Measurements from ENCODE around the gene ZC3H4. TPM values are rescaled to one million over a fixed set of nuclear protein-coding genes. Genes with fewer than 3 reads are reported as not detected.
"Not testable (repeated sequence)": the region's sequence is repeated elsewhere in the genome, so short reads cannot be mapped to it uniquely, and the experiment has no call there.

ZC3H4 gene
- polyA plus RNA-seq, 1 donor = 27.4 TPM

- no peak for DNase-seq
- Histone ChIP-seq H3K4me1 (ENCODE audit: control insufficient read depth, insufficient read depth, low read length) (peaks cover 2% of the 10 kb centered on the region), H3K9me3 (ENCODE audit: control insufficient read depth, low read depth, low read length) (no peaks in the 10 kb centered on the region), H3K36me3 (ENCODE audit: control insufficient read depth, insufficient read depth, low read length) (peaks cover 85% of the 10 kb centered on the region), H3K27me3 (ENCODE audit: control insufficient read depth, insufficient read depth, low read length) (no peaks in the 10 kb centered on the region), H3K27ac (ENCODE audit: low read length) (no peak overlapping the region), H3K4me3 (ENCODE audit: low read length) (no peak overlapping the region)
- WGBS (ENCODE audit: insufficient coverage, low lambda C conversion rate) = no CpG with 5 or more reads among the region's 6 CpGs
These were observed 32.5 kb downstream of the ZC3H4 start for GRCh38 chr19:47081095-47081494.

- H3K9me3 ChIP-seq (ENCODE audit: control insufficient read depth, low read depth, low read length); H3K4me3 ChIP-seq (ENCODE audit: low read length); H3K27me3 ChIP-seq (ENCODE audit: control insufficient read depth, insufficient read depth, low read length); H3K27ac ChIP-seq (ENCODE audit: low read length); H3K4me1 ChIP-seq (ENCODE audit: control insufficient read depth, insufficient read depth, low read length); DNase-seq: not testable (repeated sequence)
- no CpG with 5 or more reads among the region's 13 CpGs for WGBS (ENCODE audit: insufficient coverage, low lambda C conversion rate)
- H3K36me3 ChIP-seq (ENCODE audit: control insufficient read depth, insufficient read depth, low read length) = peaks cover 84% of the 10 kb centered on the region
These were observed 35.2 kb downstream of the ZC3H4 start for GRCh38 chr19:47078351-47078750.

- Histone ChIP-seq H3K27ac (ENCODE audit: low read length) (no peak overlapping the region), H3K4me3 (ENCODE audit: low read length) (no peak overlapping the region), H3K9me3 (ENCODE audit: control insufficient read depth, low read depth, low read length) (no peaks in the 10 kb centered on the region), H3K36me3 (ENCODE audit: control insufficient read depth, insufficient read depth, low read length) (peaks cover 80% of the 10 kb centered on the region), H3K27me3 (ENCODE audit: control insufficient read depth, insufficient read depth, low read length) (no peaks in the 10 kb centered on the region), H3K4me1 (ENCODE audit: control insufficient read depth, insufficient read depth, low read length) (peaks cover 2% of the 10 kb centered on the region)
- WGBS (ENCODE audit: insufficient coverage, low lambda C conversion rate) = no CpG with 5 or more reads among the region's 13 CpGs
- no peak for DNase-seq
These were observed 37.6 kb downstream of the ZC3H4 start for GRCh38 chr19:47075941-47076340.

GRCh38 chr19:47075179-47075810, 38.3 kb downstream of the ZC3H4 start:
- no peaks in the 10 kb centered on the region for H3K27me3 ChIP-seq (ENCODE audit: control insufficient read depth, insufficient read depth, low read length)
- H3K4me3 ChIP-seq (ENCODE audit: low read length) = no peak overlapping the region
- H3K27ac ChIP-seq (ENCODE audit: low read length) = no peak overlapping the region
- peaks cover 2% of the 10 kb centered on the region for H3K4me1 ChIP-seq (ENCODE audit: control insufficient read depth, insufficient read depth, low read length)
- no peak for DNase-seq
- WGBS (ENCODE audit: insufficient coverage, low lambda C conversion rate) = no CpG with 5 or more reads among the region's 15 CpGs
- H3K9me3 ChIP-seq (ENCODE audit: control insufficient read depth, low read depth, low read length) = no peaks in the 10 kb centered on the region
- peaks cover 80% of the 10 kb centered on the region for H3K36me3 ChIP-seq (ENCODE audit: control insufficient read depth, insufficient read depth, low read length)

- Histone ChIP-seq H3K9me3 (ENCODE audit: control insufficient read depth, low read depth, low read length) (no peaks in the 10 kb centered on the region), H3K4me3 (ENCODE audit: low read length) (no peak overlapping the region), H3K36me3 (ENCODE audit: control insufficient read depth, insufficient read depth, low read length) (peaks cover 79% of the 10 kb centered on the region), H3K27me3 (ENCODE audit: control insufficient read depth, insufficient read depth, low read length) (no peaks in the 10 kb centered on the region), H3K4me1 (ENCODE audit: control insufficient read depth, insufficient read depth, low read length) (peaks cover under 1% of the 10 kb centered on the region), H3K27ac (ENCODE audit: low read length) (no peak overlapping the region)
- no CpG with 5 or more reads among the region's 9 CpGs for WGBS (ENCODE audit: insufficient coverage, low lambda C conversion rate)
- no peak for DNase-seq
These were observed 39.0 kb downstream of the ZC3H4 start for GRCh38 chr19:47074621-47075020.

GRCh38 chr19:47073574-47073973, 40.0 kb downstream of the ZC3H4 start:
- Histone ChIP-seq H3K4me3 (ENCODE audit: low read length) (no peak overlapping the region), H3K27me3 (ENCODE audit: control insufficient read depth, insufficient read depth, low read length) (no peaks in the 10 kb centered on the region), H3K27ac (ENCODE audit: low read length) (no peak overlapping the region), H3K36me3 (ENCODE audit: control insufficient read depth, insufficient read depth, low read length) (peaks cover 81% of the 10 kb centered on the region), H3K4me1 (ENCODE audit: control insufficient read depth, insufficient read depth, low read length) (no peaks in the 10 kb centered on the region), H3K9me3 (ENCODE audit: control insufficient read depth, low read depth, low read length) (no peaks in the 10 kb centered on the region)
- no peak for DNase-seq
- 100% methylated on average over 1 of the region's 10 CpGs for whole genome bisulfite sequencing (ENCODE audit: insufficient coverage, low lambda C conversion rate)

- Histone ChIP-seq H3K27me3 (ENCODE audit: control insufficient read depth, insufficient read depth, low read length) (no peaks in the 10 kb centered on the region), H3K4me3 (ENCODE audit: low read length) (no peak overlapping the region), H3K4me1 (ENCODE audit: control insufficient read depth, insufficient read depth, low read length) (no peaks in the 10 kb centered on the region), H3K27ac (ENCODE audit: low read length) (no peak overlapping the region), H3K9me3 (ENCODE audit: control insufficient read depth, low read depth, low read length) (no peaks in the 10 kb centered on the region), H3K36me3 (ENCODE audit: control insufficient read depth, insufficient read depth, low read length) (peaks cover 84% of the 10 kb centered on the region)
- WGBS (ENCODE audit: insufficient coverage, low lambda C conversion rate) = no CpG with 5 or more reads among the region's 17 CpGs
- DNase-seq = no peak
These were observed 41.3 kb downstream of the ZC3H4 start for GRCh38 chr19:47072323-47072722.

GRCh38 chr19:47071731-47072130, 41.8 kb downstream of the ZC3H4 start:
- no peak for DNase-seq
- no peak overlapping the region for H3K27ac ChIP-seq (ENCODE audit: low read length)
- H3K36me3 ChIP-seq (ENCODE audit: control insufficient read depth, insufficient read depth, low read length) = peaks cover 86% of the 10 kb centered on the region
- no peak overlapping the region for H3K4me3 ChIP-seq (ENCODE audit: low read length)
- WGBS (ENCODE audit: insufficient coverage, low lambda C conversion rate) = no CpG with 5 or more reads among the region's 12 CpGs
- no peaks in the 10 kb centered on the region for H3K4me1 ChIP-seq (ENCODE audit: control insufficient read depth, insufficient read depth, low read length)
- no peaks in the 10 kb centered on the region for H3K9me3 ChIP-seq (ENCODE audit: control insufficient read depth, low read depth, low read length)
- no peaks in the 10 kb centered on the region for H3K27me3 ChIP-seq (ENCODE audit: control insufficient read depth, insufficient read depth, low read length)

GRCh38 chr19:47070756-47071155, 42.8 kb downstream of the ZC3H4 start:
- DNase-seq = no peak
- Histone ChIP-seq H3K27me3 (ENCODE audit: control insufficient read depth, insufficient read depth, low read length) (no peaks in the 10 kb centered on the region), H3K36me3 (ENCODE audit: control insufficient read depth, insufficient read depth, low read length) (peaks cover 86% of the 10 kb centered on the region), H3K4me3 (ENCODE audit: low read length) (no peak overlapping the region), H3K9me3 (ENCODE audit: control insufficient read depth, low read depth, low read length) (no peaks in the 10 kb centered on the region), H3K27ac (ENCODE audit: low read length) (no peak overlapping the region), H3K4me1 (ENCODE audit: control insufficient read depth, insufficient read depth, low read length) (no peaks in the 10 kb centered on the region)
- 83% methylated on average over 2 of the region's 18 CpGs for WGBS (ENCODE audit: insufficient coverage, low lambda C conversion rate)

GRCh38 chr19:47069795-47070194, 43.8 kb downstream of the ZC3H4 start:
- H3K9me3 ChIP-seq (ENCODE audit: control insufficient read depth, low read depth, low read length) = no peaks in the 10 kb centered on the region
- WGBS (ENCODE audit: insufficient coverage, low lambda C conversion rate) = no CpG with 5 or more reads among the region's 15 CpGs
- H3K27me3 ChIP-seq (ENCODE audit: control insufficient read depth, insufficient read depth, low read length) = no peaks in the 10 kb centered on the region
- no peak for DNase-seq
- H3K36me3 ChIP-seq (ENCODE audit: control insufficient read depth, insufficient read depth, low read length) = peaks cover 86% of the 10 kb centered on the region
- H3K4me3 ChIP-seq (ENCODE audit: low read length) = no peak overlapping the region
- H3K4me1 ChIP-seq (ENCODE audit: control insufficient read depth, insufficient read depth, low read length) = no peaks in the 10 kb centered on the region
- H3K27ac ChIP-seq (ENCODE audit: low read length) = no peak overlapping the region

GRCh38 chr19:47068876-47069406, 44.6 kb downstream of the ZC3H4 start:
- no peaks in the 10 kb centered on the region for H3K4me1 ChIP-seq (ENCODE audit: control insufficient read depth, insufficient read depth, low read length)
- no peak overlapping the region for H3K4me3 ChIP-seq (ENCODE audit: low read length)
- H3K36me3 ChIP-seq (ENCODE audit: control insufficient read depth, insufficient read depth, low read length) = peaks cover 82% of the 10 kb centered on the region
- no peaks in the 10 kb centered on the region for H3K9me3 ChIP-seq (ENCODE audit: control insufficient read depth, low read depth, low read length)
- no CpG with 5 or more reads among the region's 18 CpGs for WGBS (ENCODE audit: insufficient coverage, low lambda C conversion rate)
- no peak overlapping the region for H3K27ac ChIP-seq (ENCODE audit: low read length)
- H3K27me3 ChIP-seq (ENCODE audit: control insufficient read depth, insufficient read depth, low read length) = no peaks in the 10 kb centered on the region
- DNase-seq = no peak
